ENCODE results near the gene EEFSEC.

The EEFSEC gene

DNA sequence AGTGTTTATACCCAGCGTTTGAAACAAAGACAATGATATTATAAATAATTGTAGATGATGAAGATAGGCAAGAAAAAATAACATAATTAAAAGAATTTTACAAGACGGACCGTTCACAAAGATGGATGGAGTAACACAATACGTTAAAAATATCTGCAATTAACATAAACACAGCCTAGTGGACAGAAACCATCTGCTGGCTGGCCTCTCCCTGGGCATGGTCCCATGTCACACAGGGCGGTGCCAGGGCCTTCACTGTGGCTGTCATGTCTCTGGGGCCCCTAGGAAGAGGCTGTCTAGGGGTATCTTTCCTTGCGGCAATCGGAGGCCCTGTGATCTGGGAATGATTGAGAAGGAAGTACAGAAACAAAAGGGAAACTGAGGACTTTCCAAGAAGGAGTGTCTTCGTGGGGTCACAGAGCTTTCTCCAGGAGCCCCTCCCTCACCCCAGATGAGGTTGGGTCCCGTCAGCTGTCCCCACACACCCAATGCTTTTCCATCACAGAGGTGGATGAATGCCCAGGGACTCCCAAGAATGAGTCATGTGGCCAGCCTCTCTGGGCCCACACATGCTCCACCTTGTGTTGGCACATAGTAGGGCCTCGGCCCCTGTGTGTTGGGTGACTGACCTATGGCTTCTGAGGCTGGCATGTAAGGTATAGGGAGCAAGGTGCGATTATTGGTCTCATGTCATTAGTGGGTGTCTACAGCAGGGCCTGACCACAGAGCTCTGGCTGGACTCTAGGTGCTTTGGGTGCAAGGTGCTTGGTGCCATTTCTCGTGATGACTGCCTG, 226.3 kb downstream of the EEFSEC start:
- Histone ChIP-seq H3K9me2 (replicated peaks; ENCODE audit: insufficient read depth, low read length) (no peaks in the 10 kb centered on the region), H3F3A (ENCODE audit: insufficient read depth, low read length) (no peaks in the 10 kb centered on the region), H3K4me1 (ENCODE audit: low read length) (peaks cover 16% of the 10 kb centered on the region), H3K79me2 (ENCODE audit: low read length) (no peaks in the 10 kb centered on the region), H3K36me3 (replicated peaks; ENCODE audit: insufficient read depth, low read length) (no peaks in the 10 kb centered on the region), H3K4me2 (ENCODE audit: low read depth, low read length) (no peak overlapping the region), H4K20me1 (ENCODE audit: insufficient read depth, low read length) (no peaks in the 10 kb centered on the region), H3K27ac (ENCODE audit: low read length) (no peak overlapping the region), H2AFZ (ENCODE audit: low read length) (no peak overlapping the region), H3K4me3 (ENCODE audit: low read length) (no peak overlapping the region), H3K9ac (ENCODE audit: low read length) (no peak overlapping the region), H3K27me3 (replicated peaks; ENCODE audit: insufficient read depth, low read length) (no peaks in the 10 kb centered on the region), H3K9me3 (replicated peaks; ENCODE audit: insufficient read depth, low read length) (no peaks in the 10 kb centered on the region)
- DNase-seq = no peak
- TF ChIP-seq, protein P1, sequence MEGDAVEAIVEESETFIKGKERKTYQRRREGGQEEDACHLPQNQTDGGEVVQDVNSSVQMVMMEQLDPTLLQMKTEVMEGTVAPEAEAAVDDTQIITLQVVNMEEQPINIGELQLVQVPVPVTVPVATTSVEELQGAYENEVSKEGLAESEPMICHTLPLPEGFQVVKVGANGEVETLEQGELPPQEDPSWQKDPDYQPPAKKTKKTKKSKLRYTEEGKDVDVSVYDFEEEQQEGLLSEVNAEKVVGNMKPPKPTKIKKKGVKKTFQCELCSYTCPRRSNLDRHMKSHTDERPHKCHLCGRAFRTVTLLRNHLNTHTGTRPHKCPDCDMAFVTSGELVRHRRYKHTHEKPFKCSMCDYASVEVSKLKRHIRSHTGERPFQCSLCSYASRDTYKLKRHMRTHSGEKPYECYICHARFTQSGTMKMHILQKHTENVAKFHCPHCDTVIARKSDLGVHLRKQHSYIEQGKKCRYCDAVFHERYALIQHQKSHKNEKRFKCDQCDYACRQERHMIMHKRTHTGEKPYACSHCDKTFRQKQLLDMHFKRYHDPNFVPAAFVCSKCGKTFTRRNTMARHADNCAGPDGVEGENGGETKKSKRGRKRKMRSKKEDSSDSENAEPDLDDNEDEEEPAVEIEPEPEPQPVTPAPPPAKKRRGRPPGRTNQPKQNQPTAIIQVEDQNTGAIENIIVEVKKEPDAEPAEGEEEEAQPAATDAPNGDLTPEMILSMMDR (IDR thresholded peaks at IDR 0.05; ENCODE audit: low read length) = no peak
- TF ChIP-seq EZH2phosphoT487 (IDR thresholded peaks at IDR 0.05; ENCODE audit: low read length) = no peak
- no peak for TF ChIP-seq EZH2 (optimal IDR thresholded peaks at IDR 0.05; ENCODE audit: low read depth, low read length)

DNA sequence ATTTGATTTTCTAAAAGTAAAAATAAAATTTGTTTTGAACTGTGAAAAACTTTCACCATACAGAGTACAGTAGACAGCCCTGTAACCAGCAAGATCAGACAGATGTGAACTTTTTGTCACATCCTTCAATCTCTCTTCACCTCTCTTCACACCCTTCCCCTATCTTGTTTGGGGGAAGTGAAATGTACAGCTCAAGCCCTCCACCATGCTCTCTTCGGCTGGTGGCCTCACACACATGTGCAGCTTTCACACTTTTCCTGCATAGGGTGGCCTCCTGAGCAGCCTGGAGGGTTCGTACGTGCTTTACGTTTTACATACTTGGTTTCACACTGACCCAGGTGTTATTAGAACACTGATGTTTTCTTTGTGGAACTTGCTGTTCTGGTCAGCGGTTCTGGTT, 227.0 kb downstream of the EEFSEC start:
- Histone ChIP-seq H3K9ac (ENCODE audit: low read length) (no peak overlapping the region), H3K9me3 (replicated peaks; ENCODE audit: insufficient read depth, low read length) (no peaks in the 10 kb centered on the region), H3K4me1 (ENCODE audit: low read length) (peaks cover 16% of the 10 kb centered on the region), H3K36me3 (replicated peaks; ENCODE audit: insufficient read depth, low read length) (no peaks in the 10 kb centered on the region), H3K4me3 (ENCODE audit: low read length) (no peak overlapping the region), H4K20me1 (ENCODE audit: insufficient read depth, low read length) (no peaks in the 10 kb centered on the region), H3F3A (ENCODE audit: insufficient read depth, low read length) (no peaks in the 10 kb centered on the region), H3K9me2 (replicated peaks; ENCODE audit: insufficient read depth, low read length) (no peaks in the 10 kb centered on the region), H3K27me3 (replicated peaks; ENCODE audit: insufficient read depth, low read length) (no peaks in the 10 kb centered on the region), H3K27ac (ENCODE audit: low read length) (no peak overlapping the region), H3K4me2 (ENCODE audit: low read depth, low read length) (no peak overlapping the region), H2AFZ (ENCODE audit: low read length) (no peak overlapping the region), H3K79me2 (ENCODE audit: low read length) (no peaks in the 10 kb centered on the region)
- TF ChIP-seq EZH2phosphoT487 (IDR thresholded peaks at IDR 0.05; ENCODE audit: low read length) = no peak
- no peak for TF ChIP-seq EZH2 (optimal IDR thresholded peaks at IDR 0.05; ENCODE audit: low read depth, low read length)
- TF ChIP-seq, protein P1 (IDR thresholded peaks at IDR 0.05; ENCODE audit: low read length) = no peak
- DNase-seq = no peak

DNA sequence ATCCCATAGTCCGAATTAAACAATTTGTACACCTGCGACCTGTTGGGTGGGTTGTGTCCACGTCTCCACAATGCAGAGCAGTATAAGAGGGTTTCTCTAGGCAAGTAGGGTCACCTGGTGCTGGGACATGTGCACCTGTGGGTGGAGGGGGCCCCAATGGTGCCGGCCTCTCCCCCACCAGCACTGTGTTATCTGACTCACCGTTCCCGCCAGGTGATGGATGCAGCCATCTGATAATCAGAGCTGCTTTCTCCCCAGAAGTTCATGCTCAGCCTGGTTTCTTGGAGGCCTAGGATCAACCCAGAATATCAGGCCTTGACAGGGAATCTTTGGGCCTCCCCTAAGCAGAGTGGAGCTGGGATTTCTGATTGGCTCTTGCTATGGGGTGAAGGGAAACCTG, 227.4 kb downstream of the EEFSEC start:
- TF ChIP-seq EZH2 (optimal IDR thresholded peaks at IDR 0.05; ENCODE audit: low read depth, low read length) (no peak), EZH2phosphoT487 (IDR thresholded peaks at IDR 0.05; ENCODE audit: low read length) (no peak)
- TF ChIP-seq, protein P1 (IDR thresholded peaks at IDR 0.05; ENCODE audit: low read length) = no peak
- Histone ChIP-seq H3K9ac (ENCODE audit: low read length) (no peak overlapping the region), H3K4me1 (ENCODE audit: low read length) (peaks cover 16% of the 10 kb centered on the region), H3K79me2 (ENCODE audit: low read length) (no peaks in the 10 kb centered on the region), H3K9me3 (replicated peaks; ENCODE audit: insufficient read depth, low read length) (no peaks in the 10 kb centered on the region), H3K4me3 (ENCODE audit: low read length) (no peak overlapping the region), H3K27ac (ENCODE audit: low read length) (no peak overlapping the region), H3K4me2 (ENCODE audit: low read depth, low read length) (no peak overlapping the region), H3K9me2 (replicated peaks; ENCODE audit: insufficient read depth, low read length) (no peaks in the 10 kb centered on the region), H2AFZ (ENCODE audit: low read length) (no peak overlapping the region), H3F3A (ENCODE audit: insufficient read depth, low read length) (no peaks in the 10 kb centered on the region), H3K36me3 (replicated peaks; ENCODE audit: insufficient read depth, low read length) (no peaks in the 10 kb centered on the region), H3K27me3 (replicated peaks; ENCODE audit: insufficient read depth, low read length) (no peaks in the 10 kb centered on the region), H4K20me1 (ENCODE audit: insufficient read depth, low read length) (no peaks in the 10 kb centered on the region)
- no peak for DNase-seq

Measured in MM.1S (cell line).